CD4-positive, alpha-beta T cell treated with Interleukin-6 at 100 ng/mL for 8 hours (primary cell): ENCODE measurements around the gene ARPP19.
"Not testable (repeated sequence)": the region's sequence is repeated elsewhere in the genome, so short reads cannot be mapped to it uniquely, and the experiment has no call there.

Experiments used
- DNase-seq: peaks from one replicate; pipeline ENCODE4 v3.0.0-alpha.2; 2020; ENCODE audit warnings: mixed read lengths, low spot score

The ARPP19 gene

GRCh38 chr15:52551186-52551585, 17.6 kb downstream of the ARPP19 start:
- not testable (repeated sequence) for DNase-seq

GRCh38 chr15:52546031-52546751, 22.6 kb downstream of the ARPP19 start:
- no peak for DNase-seq

GRCh38 chr15:52540374-52541012, 28.3 kb downstream of the ARPP19 start:
- no peak for DNase-seq

- DNase-seq: no peak
These were observed 31.4 kb downstream of the ARPP19 start for GRCh38 chr15:52537459-52537858.

- DNase-seq: no peak
These were observed 36.4 kb downstream of the ARPP19 start for GRCh38 chr15:52532427-52532826.

GRCh38 chr15:52529940-52530339, 38.9 kb downstream of the ARPP19 start:
- no peak for DNase-seq

- peak; percentile 2 for DNase-seq
These were observed 39.4 kb downstream of the ARPP19 start for GRCh38 chr15:52529341-52529924.

GRCh38 chr15:52528564-52529340, 40.1 kb downstream of the ARPP19 start, which contains the start of gene MYO5A:
MYO5A (minus strand) TSS chr15:52528880; CDS start chr15:52528806, 74 bp downstream.
- DNase-seq: peak; percentile 81

- peak; percentile 20 for DNase-seq
These were observed 40.8 kb downstream of the ARPP19 start for GRCh38 chr15:52527911-52528563.

- DNase-seq: no peak
These were observed 41.5 kb downstream of the ARPP19 start for GRCh38 chr15:52527196-52527910.

- no peak for DNase-seq
These were observed 44.4 kb downstream of the ARPP19 start for GRCh38 chr15:52524223-52525136.

- DNase-seq: no peak
These were observed 45.2 kb downstream of the ARPP19 start for GRCh38 chr15:52523647-52524046.

- no peak for DNase-seq
These were observed 45.6 kb downstream of the ARPP19 start for GRCh38 chr15:52523192-52523591.

GRCh38 chr15:52521682-52522081, 47.1 kb downstream of the ARPP19 start:
- no peak for DNase-seq

GRCh38 chr15:52520421-52520820, 48.4 kb downstream of the ARPP19 start:
- DNase-seq: no peak

- no peak for DNase-seq
These were observed 50.1 kb downstream of the ARPP19 start for GRCh38 chr15:52518487-52519371.

GRCh38 chr15:52517014-52517413, 51.8 kb downstream of the ARPP19 start:
- no peak for DNase-seq

GRCh38 chr15:52515343-52515742, 53.5 kb downstream of the ARPP19 start:
- no peak for DNase-seq

GRCh38 chr15:52514482-52514881, 54.3 kb downstream of the ARPP19 start:
- DNase-seq: no peak
